Measurements from ENCODE around the gene PTGR2. TPM values are rescaled to one million over a fixed set of nuclear protein-coding genes. Genes with fewer than 3 reads are reported as not detected.

The PTGR2 gene
- total and polyA plus RNA-seq, 7 donors, result 5.0 to 11.4 (median 6.6) TPM

DNA sequence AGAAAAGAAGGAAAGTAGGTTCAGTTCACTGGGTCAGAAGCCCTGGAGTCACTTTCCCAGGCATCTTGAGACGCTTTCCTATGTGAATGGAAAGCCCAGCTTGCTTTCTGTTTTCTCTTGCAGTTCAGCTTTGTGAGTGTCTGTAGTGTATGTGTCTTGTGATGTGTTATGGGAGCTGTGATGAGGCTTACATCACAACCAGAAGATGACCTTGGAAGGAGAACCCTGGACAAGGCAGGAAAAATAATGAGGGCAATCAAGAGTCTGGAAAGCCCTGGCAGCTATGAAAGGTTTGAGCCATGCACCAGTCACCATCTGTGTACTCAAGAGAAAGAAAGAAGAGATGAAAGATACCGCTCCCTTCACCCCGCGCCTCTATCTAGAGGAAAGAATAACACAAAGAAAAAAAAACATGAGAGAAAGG lies 35.2 kb upstream of the PTGR2 start:
- peak overlapping the region; percentile 23 to 66 (median 40) for H3K27ac ChIP-seq
- no peak overlapping the region for H3K4me3 ChIP-seq
- no peaks in the 10 kb centered on the region for H3K27me3 ChIP-seq
- H3K4me1 ChIP-seq, result peaks cover 0 to 13% (median 0%) of the 10 kb centered on the region in 4 donors
- intact Hi-C loops (cut with DNase I), result no loop called here
- 50 to 69% methylated on average over 4 of the region's 4 CpGs for WGBS, 2 donors
- no peaks in the 10 kb centered on the region for H3K36me3 ChIP-seq
- TF ChIP-seq POLR2AphosphoS5 (IDR thresholded peaks at IDR 0.05) (peak in 1 of 4 donors; percentile 23), POLR2A (IDR thresholded peaks at IDR 0.05) (no peak)
- no peak for DNase-seq
- no peaks in the 10 kb centered on the region for H3K9me3 ChIP-seq

DNA sequence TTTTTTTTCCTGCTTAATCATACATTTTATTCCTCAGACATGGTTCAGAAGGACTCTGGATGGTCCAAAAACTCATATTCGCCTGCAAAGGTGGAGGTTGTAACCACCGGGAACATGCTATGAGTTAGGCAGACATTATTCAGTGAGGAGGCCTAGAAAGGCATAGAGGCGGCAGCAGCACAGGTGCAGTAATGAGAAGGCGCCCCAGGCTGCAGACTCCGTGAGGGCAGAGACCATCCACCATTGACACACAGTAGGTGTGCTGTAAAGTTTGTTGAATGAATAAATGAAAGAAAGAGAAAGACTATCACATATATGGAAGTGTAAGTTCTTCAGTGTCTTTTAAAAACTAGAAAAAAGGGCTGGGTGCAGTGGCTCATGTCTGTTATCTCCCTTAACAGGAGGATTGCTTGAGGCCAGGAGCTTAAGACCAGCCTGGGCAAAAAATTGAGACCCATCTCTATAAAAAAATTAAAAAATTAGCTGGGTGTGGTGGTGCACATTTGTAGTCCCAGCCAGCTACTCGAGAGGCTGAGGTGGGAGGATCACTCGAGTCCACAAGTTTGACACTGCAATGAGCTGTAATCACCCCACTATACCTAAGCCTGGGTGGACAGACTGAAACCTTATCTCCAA lies 34.5 kb upstream of the PTGR2 start:
- intact Hi-C loops (cut with DNase I), result no loop called here
- no peak overlapping the region for H3K4me3 ChIP-seq
- H3K27ac ChIP-seq, result peak overlapping the region; percentile 23 to 66 (median 40)
- no peaks in the 10 kb centered on the region for H3K27me3 ChIP-seq
- H3K9me3 ChIP-seq, result no peaks in the 10 kb centered on the region
- WGBS, 2 donors, result 82 to 93% methylated on average over 7 of the region's 7 CpGs
- no peak for DNase-seq
- peaks cover 0 to 13% (median 0%) of the 10 kb centered on the region in 4 donors for H3K4me1 ChIP-seq
- H3K36me3 ChIP-seq, result no peaks in the 10 kb centered on the region
- TF ChIP-seq EP300 (IDR thresholded peaks at IDR 0.05) (no peak), POLR2AphosphoS5 (IDR thresholded peaks at IDR 0.05) (no peak)

DNA sequence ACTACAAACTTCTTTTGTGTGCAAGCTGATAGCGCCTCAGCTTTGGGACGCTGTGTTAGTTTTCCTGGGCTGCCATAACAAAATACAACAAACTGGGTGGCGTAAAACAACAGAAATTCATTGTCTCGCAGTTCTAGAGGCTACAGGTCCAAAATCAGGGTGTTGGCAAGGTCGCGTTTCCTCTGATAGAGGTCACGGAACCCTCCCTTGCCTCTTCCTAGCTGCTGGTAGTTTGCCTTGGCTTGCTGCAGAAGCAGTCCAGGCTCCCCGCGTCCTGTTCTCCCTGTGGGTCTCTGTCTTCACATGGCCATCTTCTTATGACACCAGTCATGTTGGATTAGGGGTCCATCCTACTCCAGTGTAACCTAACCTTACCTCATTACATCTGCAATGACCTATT lies 32.8 kb upstream of the PTGR2 start:
- Histone ChIP-seq H3K27ac (no peak overlapping the region), H3K4me3 (no peak overlapping the region), H3K27me3 (no peaks in the 10 kb centered on the region), H3K9me3 (no peaks in the 10 kb centered on the region), H3K4me1 (peaks cover 0 to 13% (median 0%) of the 10 kb centered on the region in 4 donors), H3K36me3 (no peaks in the 10 kb centered on the region)
- TF ChIP-seq, protein P1, sequence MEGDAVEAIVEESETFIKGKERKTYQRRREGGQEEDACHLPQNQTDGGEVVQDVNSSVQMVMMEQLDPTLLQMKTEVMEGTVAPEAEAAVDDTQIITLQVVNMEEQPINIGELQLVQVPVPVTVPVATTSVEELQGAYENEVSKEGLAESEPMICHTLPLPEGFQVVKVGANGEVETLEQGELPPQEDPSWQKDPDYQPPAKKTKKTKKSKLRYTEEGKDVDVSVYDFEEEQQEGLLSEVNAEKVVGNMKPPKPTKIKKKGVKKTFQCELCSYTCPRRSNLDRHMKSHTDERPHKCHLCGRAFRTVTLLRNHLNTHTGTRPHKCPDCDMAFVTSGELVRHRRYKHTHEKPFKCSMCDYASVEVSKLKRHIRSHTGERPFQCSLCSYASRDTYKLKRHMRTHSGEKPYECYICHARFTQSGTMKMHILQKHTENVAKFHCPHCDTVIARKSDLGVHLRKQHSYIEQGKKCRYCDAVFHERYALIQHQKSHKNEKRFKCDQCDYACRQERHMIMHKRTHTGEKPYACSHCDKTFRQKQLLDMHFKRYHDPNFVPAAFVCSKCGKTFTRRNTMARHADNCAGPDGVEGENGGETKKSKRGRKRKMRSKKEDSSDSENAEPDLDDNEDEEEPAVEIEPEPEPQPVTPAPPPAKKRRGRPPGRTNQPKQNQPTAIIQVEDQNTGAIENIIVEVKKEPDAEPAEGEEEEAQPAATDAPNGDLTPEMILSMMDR (IDR thresholded peaks at IDR 0.05), result no peak
- TF ChIP-seq POLR2AphosphoS5 (IDR thresholded peaks at IDR 0.05) (no peak), POLR2A (IDR thresholded peaks at IDR 0.05) (no peak), EP300 (IDR thresholded peaks at IDR 0.05) (no peak)
- WGBS, 2 donors, result 92 to 93% methylated on average over 9 of the region's 9 CpGs
- intact Hi-C loops (cut with DNase I), result no loop called here
- no peak for DNase-seq

DNA sequence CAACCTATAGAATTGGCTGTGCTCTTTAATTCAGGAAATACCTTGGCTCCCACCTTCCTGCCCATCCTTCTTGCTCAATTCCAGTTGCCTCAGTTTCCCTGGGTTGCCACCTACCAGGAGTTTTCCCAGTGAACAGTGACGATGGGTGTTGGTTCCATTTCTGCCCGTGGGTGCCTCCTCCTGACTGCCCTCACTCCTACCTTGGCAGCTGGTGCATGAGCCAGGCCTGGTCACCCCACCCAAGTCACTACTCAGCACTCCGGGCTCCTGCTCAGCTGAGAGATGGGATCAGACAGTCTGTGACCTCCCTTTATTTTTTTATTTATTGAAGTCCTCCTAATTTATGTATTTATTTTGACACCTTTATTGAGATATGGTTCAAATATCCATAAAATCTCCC lies 31.0 kb upstream of the PTGR2 start:
- 58 to 86% methylated on average over 3 of the region's 3 CpGs for WGBS, 2 donors
- no peaks in the 10 kb centered on the region for H3K9me3 ChIP-seq
- TF ChIP-seq EP300 (IDR thresholded peaks at IDR 0.05), result no peak
- TF ChIP-seq, protein P1 (IDR thresholded peaks at IDR 0.05), result no peak
- TF ChIP-seq POLR2A (IDR thresholded peaks at IDR 0.05), result no peak
- TF ChIP-seq POLR2AphosphoS5 (IDR thresholded peaks at IDR 0.05), result no peak
- H3K4me3 ChIP-seq, result no peak overlapping the region
- no peaks in the 10 kb centered on the region for H3K36me3 ChIP-seq
- intact Hi-C loops (cut with DNase I), result loop anchor here (10.0 kb wide), 1 partner anchor 176 kb away; the partner anchor contains the start of gene DNAL1
- peaks cover 0 to 20% (median 4%) of the 10 kb centered on the region in 4 donors for H3K4me1 ChIP-seq
- no peak overlapping the region for H3K27ac ChIP-seq
- no peaks in the 10 kb centered on the region for H3K27me3 ChIP-seq
- DNase-seq, result no peak

DNA sequence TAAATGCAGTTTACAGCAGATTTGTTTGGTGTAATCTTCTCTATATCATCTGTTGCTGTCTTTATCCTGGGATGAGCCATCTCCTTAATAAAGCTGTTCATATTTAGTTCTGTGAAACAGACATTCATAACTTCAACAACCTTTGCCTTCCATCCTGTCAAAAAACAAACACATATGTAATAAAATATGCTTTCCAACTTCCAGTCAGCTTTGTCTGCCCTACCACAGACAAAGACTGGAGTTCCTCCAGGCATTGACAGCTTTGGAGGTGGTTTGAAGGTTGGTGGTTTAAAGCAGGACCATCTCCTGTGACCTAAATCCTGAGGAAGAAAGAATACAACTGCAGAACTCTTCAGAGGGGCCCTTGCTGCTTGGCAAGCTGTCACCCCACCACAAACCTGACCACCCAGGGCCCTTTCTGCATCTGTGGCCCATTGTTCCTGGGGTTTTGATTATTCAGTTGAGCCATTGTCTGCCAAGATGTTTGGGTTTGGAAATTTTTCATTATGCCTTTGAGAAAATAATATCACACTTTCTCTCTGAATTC lies 28.2 kb upstream of the PTGR2 start:
- intact Hi-C loops (cut with DNase I), result loop anchor here (10.0 kb wide), 1 partner anchor 179 kb away; the partner anchor contains the start of gene DNAL1

More for the DNA sequence above, 28.2 kb upstream of the PTGR2 start:
- no peak for DNase-seq
- Histone ChIP-seq H3K4me1 (peaks cover 0 to 10% (median 6%) of the 10 kb centered on the region in 4 donors), H3K4me3 (no peak overlapping the region), H3K27ac (no peak overlapping the region), H3K9me3 (no peaks in the 10 kb centered on the region), H3K36me3 (no peaks in the 10 kb centered on the region), H3K27me3 (no peaks in the 10 kb centered on the region)
- TF ChIP-seq POLR2A (IDR thresholded peaks at IDR 0.05), result no peak
- no peak for TF ChIP-seq POLR2AphosphoS5 (IDR thresholded peaks at IDR 0.05)
- TF ChIP-seq EP300 (IDR thresholded peaks at IDR 0.05), result no peak
- TF ChIP-seq, protein P1 (IDR thresholded peaks at IDR 0.05), result no peak
